GM19193 (cell line): ENCODE data around the gene CD36.

ENCODE experiments used
- POLR2A ChIP-seq: IDR thresholded peaks from 4 replicates; pipeline ENCODE4 v1.6.1; 2011; ENCODE audit not compliant: insufficient read depth, insufficient read length; ENCODE audit errors: extremely low read depth

CD36 gene

GRCh38 chr7:80699045-80699638, 60.7 kb downstream of the CD36 start:
- no peak for TF ChIP-seq POLR2A

- no peak for TF ChIP-seq POLR2A
Measured at GRCh38 chr7:80699721-80700256, 61.3 kb downstream of the CD36 start.

GRCh38 chr7:80703272-80703671, 64.8 kb downstream of the CD36 start:
- TF ChIP-seq POLR2A, result no peak

- no peak for TF ChIP-seq POLR2A
Measured at GRCh38 chr7:80705130-80705781, 66.8 kb downstream of the CD36 start.

- TF ChIP-seq POLR2A, result no peak
Measured at GRCh38 chr7:80707318-80707717, 68.9 kb downstream of the CD36 start.

- TF ChIP-seq POLR2A, result no peak
Measured at GRCh38 chr7:80708123-80708522, 69.7 kb downstream of the CD36 start.

- no peak for TF ChIP-seq POLR2A
Measured at GRCh38 chr7:80711531-80711930, 73.1 kb downstream of the CD36 start.

GRCh38 chr7:80719261-80719660, 80.8 kb downstream of the CD36 start:
- TF ChIP-seq POLR2A, result no peak

- TF ChIP-seq POLR2A, result no peak
Measured at GRCh38 chr7:80720146-80720545, 81.7 kb downstream of the CD36 start.

GRCh38 chr7:80721883-80722615, 83.6 kb downstream of the CD36 start:
- no peak for TF ChIP-seq POLR2A

- TF ChIP-seq POLR2A, result no peak
Measured at GRCh38 chr7:80722616-80723195, 84.3 kb downstream of the CD36 start.

GRCh38 chr7:80724249-80724871, 85.9 kb downstream of the CD36 start:
- no peak for TF ChIP-seq POLR2A

- no peak for TF ChIP-seq POLR2A
Measured at GRCh38 chr7:80725181-80725611, 86.8 kb downstream of the CD36 start.
